Measurements from ENCODE around the gene SPG11.

SPG11 gene

DNA sequence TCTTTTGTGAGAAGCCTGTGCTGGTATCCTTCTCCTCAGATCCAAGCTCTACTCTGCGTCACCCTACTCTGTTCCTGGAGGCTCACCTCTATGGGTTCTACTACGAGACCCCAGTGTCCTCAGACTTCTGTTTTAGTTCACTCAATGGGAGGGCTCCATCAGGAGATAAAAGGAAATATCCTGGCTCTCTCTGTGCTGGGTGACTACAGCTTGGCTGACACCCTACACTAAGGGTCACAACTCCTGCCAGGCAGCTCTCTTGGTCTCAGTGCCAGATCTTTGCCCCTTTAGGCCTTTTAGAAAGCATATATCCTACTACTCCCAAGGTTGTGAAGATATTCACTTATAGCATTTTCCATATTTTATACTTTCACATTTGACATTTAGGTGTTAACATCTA is 46.5 kb downstream of the SPG11 start:
- Histone ChIP-seq H3K9me2 (replicated peaks; ENCODE audit: low read depth, low read length) (no peaks in the 10 kb centered on the region), H3K9me3 (ENCODE audit: insufficient read depth, low read depth, low read length) (no peaks in the 10 kb centered on the region), H3K4me3 (ENCODE audit: low read length, poor library complexity, severe bottlenecking) (no peak overlapping the region), H2AFZ (ENCODE audit: low read length) (no peak overlapping the region), H3K4me2 (ENCODE audit: low read depth, low read length, poor library complexity, severe bottlenecking) (no peak overlapping the region), H3K27me3 (ENCODE audit: insufficient read depth, low read length, poor library complexity, severe bottlenecking) (no peaks in the 10 kb centered on the region), H3K36me3 (ENCODE audit: insufficient read depth, low read length) (peaks cover 44% of the 10 kb centered on the region), H4K20me1 (ENCODE audit: insufficient read depth, low read length, poor library complexity, severe bottlenecking) (no peaks in the 10 kb centered on the region), H3F3A (ENCODE audit: low read depth) (no peaks in the 10 kb centered on the region), H3K79me2 (ENCODE audit: insufficient read depth, low read length) (no peaks in the 10 kb centered on the region), H3K9ac (ENCODE audit: low read depth, low read length, poor library complexity, severe bottlenecking) (no peak overlapping the region), H3K4me1 (ENCODE audit: insufficient read depth, low read length, poor library complexity, severe bottlenecking) (peaks cover 4% of the 10 kb centered on the region)
- TF ChIP-seq EZH2phosphoT487 (IDR thresholded peaks at IDR 0.05; ENCODE audit: borderline replicate concordance), result no peak
- TF ChIP-seq, protein P1, sequence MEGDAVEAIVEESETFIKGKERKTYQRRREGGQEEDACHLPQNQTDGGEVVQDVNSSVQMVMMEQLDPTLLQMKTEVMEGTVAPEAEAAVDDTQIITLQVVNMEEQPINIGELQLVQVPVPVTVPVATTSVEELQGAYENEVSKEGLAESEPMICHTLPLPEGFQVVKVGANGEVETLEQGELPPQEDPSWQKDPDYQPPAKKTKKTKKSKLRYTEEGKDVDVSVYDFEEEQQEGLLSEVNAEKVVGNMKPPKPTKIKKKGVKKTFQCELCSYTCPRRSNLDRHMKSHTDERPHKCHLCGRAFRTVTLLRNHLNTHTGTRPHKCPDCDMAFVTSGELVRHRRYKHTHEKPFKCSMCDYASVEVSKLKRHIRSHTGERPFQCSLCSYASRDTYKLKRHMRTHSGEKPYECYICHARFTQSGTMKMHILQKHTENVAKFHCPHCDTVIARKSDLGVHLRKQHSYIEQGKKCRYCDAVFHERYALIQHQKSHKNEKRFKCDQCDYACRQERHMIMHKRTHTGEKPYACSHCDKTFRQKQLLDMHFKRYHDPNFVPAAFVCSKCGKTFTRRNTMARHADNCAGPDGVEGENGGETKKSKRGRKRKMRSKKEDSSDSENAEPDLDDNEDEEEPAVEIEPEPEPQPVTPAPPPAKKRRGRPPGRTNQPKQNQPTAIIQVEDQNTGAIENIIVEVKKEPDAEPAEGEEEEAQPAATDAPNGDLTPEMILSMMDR (conservative IDR thresholded peaks at IDR 0.05; ENCODE audit: low read length), result no peak

DNA sequence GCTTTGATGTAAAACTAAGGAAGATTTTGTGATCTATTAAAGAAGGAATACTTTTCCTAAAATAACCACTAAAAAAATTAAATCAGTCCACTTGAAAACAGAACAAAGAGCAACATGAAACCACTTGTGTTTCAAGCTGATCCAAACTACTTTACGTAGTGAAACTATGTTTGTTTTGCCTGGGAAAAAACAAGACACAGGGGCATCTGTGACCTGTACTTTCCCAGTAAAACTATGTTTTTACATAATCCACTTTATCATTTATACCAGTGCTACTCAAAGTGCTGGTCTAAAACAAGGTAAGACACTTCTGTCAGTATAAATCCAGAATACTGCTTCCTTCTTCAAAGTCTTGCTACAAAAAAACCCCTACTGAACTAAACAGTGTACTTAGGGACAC is 56.7 kb downstream of the SPG11 start:
- no peaks in the 10 kb centered on the region for H4K20me1 ChIP-seq (ENCODE audit: insufficient read depth, low read length, poor library complexity, severe bottlenecking)
- H3K27me3 ChIP-seq (ENCODE audit: insufficient read depth, low read length, poor library complexity, severe bottlenecking), result no peaks in the 10 kb centered on the region
- H3K79me2 ChIP-seq (ENCODE audit: insufficient read depth, low read length), result no peaks in the 10 kb centered on the region
- TF ChIP-seq, protein P1 (conservative IDR thresholded peaks at IDR 0.05; ENCODE audit: low read length), result no peak
- no peak for TF ChIP-seq EZH2phosphoT487 (IDR thresholded peaks at IDR 0.05; ENCODE audit: borderline replicate concordance)
- no peak overlapping the region for H2AFZ ChIP-seq (ENCODE audit: low read length)
- H3K9me2 ChIP-seq (replicated peaks; ENCODE audit: low read depth, low read length), result no peaks in the 10 kb centered on the region
- H3K9me3 ChIP-seq (ENCODE audit: insufficient read depth, low read depth, low read length), result no peaks in the 10 kb centered on the region
- H3K9ac ChIP-seq (ENCODE audit: low read depth, low read length, poor library complexity, severe bottlenecking), result no peak overlapping the region
- H3K36me3 ChIP-seq (ENCODE audit: insufficient read depth, low read length), result peaks cover 39% of the 10 kb centered on the region; the same call in 1 of the 2 replicates
- H3K4me2 ChIP-seq (ENCODE audit: low read depth, low read length, poor library complexity, severe bottlenecking), result no peak overlapping the region
- no peaks in the 10 kb centered on the region for H3K4me1 ChIP-seq (ENCODE audit: insufficient read depth, low read length, poor library complexity, severe bottlenecking)
- H3K4me3 ChIP-seq (ENCODE audit: low read length, poor library complexity, severe bottlenecking), result no peak overlapping the region
- no peaks in the 10 kb centered on the region for H3F3A ChIP-seq (ENCODE audit: low read depth)

DNA sequence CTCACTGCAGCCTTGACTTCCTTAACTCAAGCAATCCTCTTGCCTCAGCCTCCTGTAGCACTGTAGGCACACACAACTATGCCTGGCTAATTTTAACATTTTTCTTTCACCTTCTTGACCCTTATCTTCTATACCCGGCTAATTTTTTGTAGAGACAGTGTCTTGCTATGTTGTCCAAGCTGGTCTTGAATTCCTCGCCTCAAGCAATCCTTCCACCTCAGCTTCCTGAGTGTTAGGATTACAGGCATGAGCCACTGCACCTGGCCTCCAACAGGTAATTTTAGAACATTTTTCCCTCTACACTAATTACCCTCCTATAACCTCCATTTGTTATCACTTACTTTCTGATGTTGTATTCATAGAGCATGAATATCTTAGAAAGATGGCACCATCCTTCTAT is 60.3 kb downstream of the SPG11 start:
- Histone ChIP-seq H3K79me2 (ENCODE audit: insufficient read depth, low read length) (no peaks in the 10 kb centered on the region), H3K9ac (ENCODE audit: low read depth, low read length, poor library complexity, severe bottlenecking) (no peak overlapping the region), H3K4me3 (ENCODE audit: low read length, poor library complexity, severe bottlenecking) (no peak overlapping the region), H3K4me1 (ENCODE audit: insufficient read depth, low read length, poor library complexity, severe bottlenecking) (peaks cover 6% of the 10 kb centered on the region), H4K20me1 (ENCODE audit: insufficient read depth, low read length, poor library complexity, severe bottlenecking) (no peaks in the 10 kb centered on the region), H3K36me3 (ENCODE audit: insufficient read depth, low read length) (peaks cover 34% of the 10 kb centered on the region; the same call in 1 of the 2 replicates), H3K4me2 (ENCODE audit: low read depth, low read length, poor library complexity, severe bottlenecking) (no peak overlapping the region), H2AFZ (ENCODE audit: low read length) (no peak overlapping the region), H3K9me2 (replicated peaks; ENCODE audit: low read depth, low read length) (no peaks in the 10 kb centered on the region), H3F3A (ENCODE audit: low read depth) (no peaks in the 10 kb centered on the region), H3K9me3 (ENCODE audit: insufficient read depth, low read depth, low read length) (no peaks in the 10 kb centered on the region), H3K27me3 (ENCODE audit: insufficient read depth, low read length, poor library complexity, severe bottlenecking) (no peaks in the 10 kb centered on the region)
- TF ChIP-seq EZH2phosphoT487 (IDR thresholded peaks at IDR 0.05; ENCODE audit: borderline replicate concordance), result no peak
- TF ChIP-seq, protein P1 (conservative IDR thresholded peaks at IDR 0.05; ENCODE audit: low read length), result no peak
